ENCODE data around the gene ZNF783.
"Not testable (repeated sequence)": the region's sequence is repeated elsewhere in the genome, so short reads cannot be mapped to it uniquely, and the experiment has no call there.

ZNF783 gene

GRCh38 chr7:149239345-149240143 is 22.5 kb upstream of the ZNF783 start, which contains the start of gene ZNF212:
Gene ZNF212, plus strand, starts transcription at chr7:149239651. Its CDS starts 128 bp downstream, at chr7:149239779.
- WGBS, 2 experiments, result 0 to 1% methylated on average over 64 of the region's 64 CpGs
- Histone ChIP-seq H3K4me1 (ENCODE audit: control insufficient read depth, insufficient read depth, low read length) (no peaks in the 10 kb centered on the region), H3K9me3 (ENCODE audit: control insufficient read depth, low read length) (no peaks in the 10 kb centered on the region), H3K36me3 (ENCODE audit: control insufficient read depth, insufficient read depth, low read length) (peaks cover 3% of the 10 kb centered on the region), H3K4me3 (ENCODE audit: insufficient read depth, low read depth, low read length) (peak within 1 kb of the TSS; percentile 96), H3K27ac (ENCODE audit: insufficient read depth, low read depth, low read length, poor library complexity, severe bottlenecking) (peak within 1 kb of the TSS; percentile 23), H3K27me3 (ENCODE audit: control insufficient read depth, insufficient read depth, low read length, poor library complexity, severe bottlenecking) (peaks cover 20% of the 10 kb centered on the region)

GRCh38 chr7:149240637-149241036 is 21.4 kb upstream of the ZNF783 start:
- Histone ChIP-seq H3K36me3 (ENCODE audit: control insufficient read depth, insufficient read depth, low read length) (peaks cover 3% of the 10 kb centered on the region), H3K9me3 (ENCODE audit: control insufficient read depth, low read length) (no peaks in the 10 kb centered on the region), H3K4me1 (ENCODE audit: control insufficient read depth, insufficient read depth, low read length) (no peaks in the 10 kb centered on the region), H3K27ac (ENCODE audit: insufficient read depth, low read depth, low read length, poor library complexity, severe bottlenecking) (no peak overlapping the region), H3K27me3 (ENCODE audit: control insufficient read depth, insufficient read depth, low read length, poor library complexity, severe bottlenecking) (peaks cover 20% of the 10 kb centered on the region), H3K4me3 (ENCODE audit: insufficient read depth, low read depth, low read length) (peak overlapping the region; percentile 96)
- WGBS, 2 experiments, result 90% methylated on average over 5 of the region's 5 CpGs

GRCh38 chr7:149241696-149242095 is 20.3 kb upstream of the ZNF783 start:
- Histone ChIP-seq H3K27ac (ENCODE audit: insufficient read depth, low read depth, low read length, poor library complexity, severe bottlenecking) (no peak overlapping the region), H3K27me3 (ENCODE audit: control insufficient read depth, insufficient read depth, low read length, poor library complexity, severe bottlenecking) (peaks cover 15% of the 10 kb centered on the region), H3K4me1 (ENCODE audit: control insufficient read depth, insufficient read depth, low read length) (no peaks in the 10 kb centered on the region), H3K9me3 (ENCODE audit: control insufficient read depth, low read length) (no peaks in the 10 kb centered on the region), H3K4me3 (ENCODE audit: insufficient read depth, low read depth, low read length) (no peak overlapping the region), H3K36me3 (ENCODE audit: control insufficient read depth, insufficient read depth, low read length) (peaks cover 3% of the 10 kb centered on the region)
- WGBS, 2 experiments, result 81 to 85% methylated on average over 5 of the region's 5 CpGs

DNA sequence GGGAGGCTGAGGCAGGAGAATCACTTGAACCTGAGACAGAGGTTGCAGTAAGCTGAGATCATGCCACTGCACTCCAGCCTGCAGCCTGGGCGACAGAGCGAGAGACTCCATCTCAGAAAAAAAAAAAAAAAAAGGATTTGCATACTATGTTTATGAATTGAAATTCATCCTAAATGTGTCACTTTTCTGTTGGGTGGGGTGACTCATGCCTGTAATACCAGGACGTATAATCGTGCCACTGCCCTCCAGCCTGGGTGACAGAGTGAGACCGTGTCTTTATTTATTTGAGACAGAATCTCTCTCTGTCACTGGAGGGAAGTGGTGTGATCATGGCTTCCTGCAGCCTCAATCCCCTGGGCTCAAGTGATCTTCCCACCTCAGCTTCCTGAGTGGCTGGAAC is 16.8 kb upstream of the ZNF783 start:
- 88 to 97% methylated on average over 5 of the region's 5 CpGs for WGBS, 2 experiments
- H3K4me1 ChIP-seq (ENCODE audit: control insufficient read depth, insufficient read depth, low read length), result no peaks in the 10 kb centered on the region
- no peak overlapping the region for H3K27ac ChIP-seq (ENCODE audit: insufficient read depth, low read depth, low read length, poor library complexity, severe bottlenecking)
- no peak overlapping the region for H3K4me3 ChIP-seq (ENCODE audit: insufficient read depth, low read depth, low read length)
- H3K27me3 ChIP-seq (ENCODE audit: control insufficient read depth, insufficient read depth, low read length, poor library complexity, severe bottlenecking), result no peaks in the 10 kb centered on the region
- peaks cover 5% of the 10 kb centered on the region for H3K36me3 ChIP-seq (ENCODE audit: control insufficient read depth, insufficient read depth, low read length)
- H3K9me3 ChIP-seq (ENCODE audit: control insufficient read depth, low read length), result no peaks in the 10 kb centered on the region

- Histone ChIP-seq H3K4me1 (ENCODE audit: control insufficient read depth, insufficient read depth, low read length) (no peaks in the 10 kb centered on the region), H3K36me3 (ENCODE audit: control insufficient read depth, insufficient read depth, low read length) (peaks cover 10% of the 10 kb centered on the region), H3K9me3 (ENCODE audit: control insufficient read depth, low read length) (no peaks in the 10 kb centered on the region), H3K4me3 (ENCODE audit: insufficient read depth, low read depth, low read length) (no peak overlapping the region), H3K27me3 (ENCODE audit: control insufficient read depth, insufficient read depth, low read length, poor library complexity, severe bottlenecking) (no peaks in the 10 kb centered on the region), H3K27ac (ENCODE audit: insufficient read depth, low read depth, low read length, poor library complexity, severe bottlenecking) (no peak overlapping the region)
- WGBS, 2 experiments, result 89 to 96% methylated on average over 4 to 5 of the region's 5 CpGs
Measured at GRCh38 chr7:149245744-149246143, 16.3 kb upstream of the ZNF783 start.

DNA sequence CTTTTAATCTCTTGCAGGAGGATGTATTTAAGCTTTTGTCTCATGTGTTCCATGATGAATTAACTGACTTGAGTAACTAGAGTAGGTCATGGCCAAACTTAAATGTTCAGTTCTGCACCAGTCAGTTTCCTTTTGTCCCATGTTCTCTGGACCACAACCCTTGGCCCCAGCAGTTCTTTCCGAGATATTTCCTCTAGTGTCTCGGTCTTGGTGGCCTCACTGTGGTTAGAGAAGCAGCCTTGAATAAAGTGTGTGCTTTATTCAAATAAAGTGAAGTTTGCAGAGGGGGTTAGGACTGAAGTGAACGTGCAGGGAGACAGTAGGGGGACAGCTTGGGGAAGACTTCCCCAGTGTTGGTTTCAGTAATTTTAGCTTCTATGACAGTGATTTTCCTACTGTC is 13.2 kb upstream of the ZNF783 start:
- Histone ChIP-seq H3K4me1 (ENCODE audit: control insufficient read depth, insufficient read depth, low read length) (no peaks in the 10 kb centered on the region), H3K36me3 (ENCODE audit: control insufficient read depth, insufficient read depth, low read length) (peaks cover 18% of the 10 kb centered on the region), H3K27ac (ENCODE audit: insufficient read depth, low read depth, low read length, poor library complexity, severe bottlenecking) (no peak overlapping the region), H3K9me3 (ENCODE audit: control insufficient read depth, low read length) (no peaks in the 10 kb centered on the region), H3K4me3 (ENCODE audit: insufficient read depth, low read depth, low read length) (no peak overlapping the region), H3K27me3 (ENCODE audit: control insufficient read depth, insufficient read depth, low read length, poor library complexity, severe bottlenecking) (no peaks in the 10 kb centered on the region)
- WGBS, 2 experiments, result 93 to 98% methylated on average over 3 of the region's 3 CpGs

DNA sequence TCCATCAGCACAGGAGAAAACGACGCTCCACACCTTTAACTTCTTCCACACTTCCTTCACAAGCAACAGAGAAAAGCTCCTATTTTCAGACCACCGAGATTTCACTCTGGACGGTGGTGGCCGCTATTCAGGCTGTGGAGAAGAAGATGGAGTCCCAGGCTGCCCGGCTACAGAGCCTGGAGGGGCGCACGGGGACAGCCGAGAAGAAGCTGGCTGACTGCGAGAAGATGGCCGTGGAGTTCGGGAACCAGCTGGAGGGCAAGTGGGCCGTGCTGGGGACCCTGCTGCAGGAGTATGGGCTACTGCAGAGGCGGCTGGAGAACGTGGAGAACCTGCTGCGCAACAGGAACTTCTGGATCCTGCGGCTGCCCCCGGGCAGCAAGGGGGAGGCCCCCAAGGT is 11.8 kb upstream of the ZNF783 start:
- H3K4me1 ChIP-seq (ENCODE audit: control insufficient read depth, insufficient read depth, low read length); H3K27me3 ChIP-seq (ENCODE audit: control insufficient read depth, insufficient read depth, low read length, poor library complexity, severe bottlenecking); H3K9me3 ChIP-seq (ENCODE audit: control insufficient read depth, low read length); H3K27ac ChIP-seq (ENCODE audit: insufficient read depth, low read depth, low read length, poor library complexity, severe bottlenecking); H3K4me3 ChIP-seq (ENCODE audit: insufficient read depth, low read depth, low read length): not testable (repeated sequence)
- peaks cover 26% of the 10 kb centered on the region for H3K36me3 ChIP-seq (ENCODE audit: control insufficient read depth, insufficient read depth, low read length)
- 94 to 97% methylated on average over 18 of the region's 18 CpGs for WGBS, 2 experiments

DNA sequence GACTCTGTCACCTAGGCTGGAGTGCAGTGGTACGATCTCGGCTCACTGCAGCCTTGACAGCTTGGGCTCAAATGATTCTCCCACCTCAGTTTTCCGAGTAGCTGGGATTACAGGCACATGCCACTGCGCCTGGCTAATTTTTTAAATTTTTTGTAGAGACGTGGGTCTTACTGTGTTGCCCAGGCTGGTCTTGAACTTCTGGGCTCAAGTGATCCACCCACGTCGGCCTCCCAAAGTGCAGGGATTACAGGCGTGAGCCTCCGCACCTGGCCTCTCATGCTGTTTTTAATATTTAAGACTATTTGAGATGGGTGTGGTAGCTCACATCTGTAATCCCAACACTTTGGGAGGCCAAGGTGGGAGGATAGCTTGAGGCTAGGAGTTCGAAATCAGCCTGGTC is 10.5 kb upstream of the ZNF783 start:
- H3K4me1 ChIP-seq (ENCODE audit: control insufficient read depth, insufficient read depth, low read length); H3K9me3 ChIP-seq (ENCODE audit: control insufficient read depth, low read length); H3K27ac ChIP-seq (ENCODE audit: insufficient read depth, low read depth, low read length, poor library complexity, severe bottlenecking); H3K4me3 ChIP-seq (ENCODE audit: insufficient read depth, low read depth, low read length); H3K27me3 ChIP-seq (ENCODE audit: control insufficient read depth, insufficient read depth, low read length, poor library complexity, severe bottlenecking): not testable (repeated sequence)
- peaks cover 30% of the 10 kb centered on the region for H3K36me3 ChIP-seq (ENCODE audit: control insufficient read depth, insufficient read depth, low read length)
- WGBS, 2 experiments, result 94 to 95% methylated on average over 10 of the region's 10 CpGs

GRCh38 chr7:149252378-149252777 is 9.6 kb upstream of the ZNF783 start:
- Histone ChIP-seq H3K4me1 (ENCODE audit: control insufficient read depth, insufficient read depth, low read length) (no peaks in the 10 kb centered on the region), H3K27me3 (ENCODE audit: control insufficient read depth, insufficient read depth, low read length, poor library complexity, severe bottlenecking) (no peaks in the 10 kb centered on the region), H3K4me3 (ENCODE audit: insufficient read depth, low read depth, low read length) (no peak overlapping the region), H3K36me3 (ENCODE audit: control insufficient read depth, insufficient read depth, low read length) (peaks cover 30% of the 10 kb centered on the region), H3K9me3 (ENCODE audit: control insufficient read depth, low read length) (no peaks in the 10 kb centered on the region), H3K27ac (ENCODE audit: insufficient read depth, low read depth, low read length, poor library complexity, severe bottlenecking) (no peak overlapping the region)
- 94 to 96% methylated on average over 2 of the region's 2 CpGs for WGBS, 2 experiments

DNA sequence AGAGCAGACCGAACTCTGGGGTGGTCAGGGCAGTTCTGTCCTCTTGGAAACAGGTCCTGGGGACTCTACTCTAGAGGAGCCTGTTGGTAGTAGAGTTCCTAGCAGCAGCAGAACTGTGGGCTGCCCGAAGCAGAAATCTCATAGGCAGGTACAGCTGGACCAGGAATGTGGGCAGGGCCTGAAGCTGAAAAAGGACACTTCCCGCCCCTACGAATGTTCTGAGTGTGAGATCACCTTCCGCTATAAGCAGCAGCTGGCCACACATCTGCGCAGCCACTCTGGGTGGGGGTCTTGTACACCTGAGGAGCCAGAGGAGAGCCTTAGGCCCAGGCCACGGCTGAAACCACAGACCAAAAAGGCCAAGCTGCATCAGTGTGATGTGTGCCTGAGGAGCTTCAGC is 8.3 kb upstream of the ZNF783 start:
- Histone ChIP-seq H3K36me3 (ENCODE audit: control insufficient read depth, insufficient read depth, low read length) (peaks cover 30% of the 10 kb centered on the region), H3K27me3 (ENCODE audit: control insufficient read depth, insufficient read depth, low read length, poor library complexity, severe bottlenecking) (no peaks in the 10 kb centered on the region), H3K4me3 (ENCODE audit: insufficient read depth, low read depth, low read length) (no peak overlapping the region), H3K27ac (ENCODE audit: insufficient read depth, low read depth, low read length, poor library complexity, severe bottlenecking) (no peak overlapping the region), H3K4me1 (ENCODE audit: control insufficient read depth, insufficient read depth, low read length) (no peaks in the 10 kb centered on the region), H3K9me3 (ENCODE audit: control insufficient read depth, low read length) (no peaks in the 10 kb centered on the region)
- 96% methylated on average over 7 of the region's 7 CpGs for WGBS, 2 experiments

Measured in ectodermal cell (in vitro differentiated cells).